WI38 (cell line): ENCODE measurements around the gene IQCK.

Experiments used
- H3K4me3 ChIP-seq: 2 replicates; pipeline ENCODE4 v1.5.1; 2011; ENCODE audit warnings: low read depth, mild to moderate bottlenecking, control low read depth, low read length
- CTCF ChIP-seq: IDR thresholded peaks from 2 replicates; pipeline ENCODE4 v1.5.1; 2012; ENCODE audit warnings: low read depth, mild to moderate bottlenecking, control low read depth, low read length

The IQCK gene

GRCh38 chr16:19712418-19713058, 5.5 kb upstream of the IQCK start:
- H3K4me3 ChIP-seq: no peak overlapping the region
- TF ChIP-seq CTCF: no peak

GRCh38 chr16:19713697-19714096, 4.4 kb upstream of the IQCK start:
- no peak for TF ChIP-seq CTCF
- H3K4me3 ChIP-seq: no peak overlapping the region

GRCh38 chr16:19715566-19715965, 2.5 kb upstream of the IQCK start:
- no peak for TF ChIP-seq CTCF
- H3K4me3 ChIP-seq: no peak overlapping the region

- H3K4me3 ChIP-seq: peak overlapping the region; percentile 91
- no peak for TF ChIP-seq CTCF
These were observed 1.9 kb upstream of the IQCK start for GRCh38 chr16:19716183-19716582.

GRCh38 chr16:19716728-19717127, 1.3 kb upstream of the IQCK start:
- peak overlapping the region; percentile 91 for H3K4me3 ChIP-seq

GRCh38 chr16:19717314-19717713, 757 bp upstream of the IQCK start:
- no peak for TF ChIP-seq CTCF
- H3K4me3 ChIP-seq: peak overlapping the region; percentile 91

- TF ChIP-seq CTCF: no peak
- peak overlapping the region; percentile 91 for H3K4me3 ChIP-seq
These were observed 524 bp downstream of the IQCK start for GRCh38 chr16:19718624-19718965.

- no peak overlapping the region for H3K4me3 ChIP-seq
- TF ChIP-seq CTCF: no peak
These were observed 4.3 kb downstream of the IQCK start for GRCh38 chr16:19722269-19722952.
